ENCODE data around the gene SEMA4G.

The SEMA4G gene

DNA sequence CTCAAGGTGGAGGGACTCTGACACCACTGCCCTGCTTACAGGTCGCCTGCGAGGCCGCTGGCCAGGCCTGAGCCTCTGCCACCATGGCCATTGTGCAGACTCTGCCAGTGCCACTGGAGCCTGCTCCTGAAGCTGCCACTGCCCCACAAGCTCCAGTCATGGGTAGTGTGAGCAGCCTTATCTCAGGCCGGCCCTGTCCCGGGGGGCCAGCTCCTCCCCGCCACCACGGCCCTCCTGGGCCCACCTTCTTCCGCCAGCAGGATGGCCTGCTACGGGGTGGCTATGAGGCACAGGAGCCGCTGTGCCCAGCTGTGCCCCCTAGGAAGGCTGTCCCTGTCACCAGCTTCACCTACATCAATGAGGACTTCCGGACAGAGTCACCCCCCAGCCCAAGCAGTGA, 33.2 kb downstream of the SEMA4G start (continued):
- TF ChIP-seq, protein P1, sequence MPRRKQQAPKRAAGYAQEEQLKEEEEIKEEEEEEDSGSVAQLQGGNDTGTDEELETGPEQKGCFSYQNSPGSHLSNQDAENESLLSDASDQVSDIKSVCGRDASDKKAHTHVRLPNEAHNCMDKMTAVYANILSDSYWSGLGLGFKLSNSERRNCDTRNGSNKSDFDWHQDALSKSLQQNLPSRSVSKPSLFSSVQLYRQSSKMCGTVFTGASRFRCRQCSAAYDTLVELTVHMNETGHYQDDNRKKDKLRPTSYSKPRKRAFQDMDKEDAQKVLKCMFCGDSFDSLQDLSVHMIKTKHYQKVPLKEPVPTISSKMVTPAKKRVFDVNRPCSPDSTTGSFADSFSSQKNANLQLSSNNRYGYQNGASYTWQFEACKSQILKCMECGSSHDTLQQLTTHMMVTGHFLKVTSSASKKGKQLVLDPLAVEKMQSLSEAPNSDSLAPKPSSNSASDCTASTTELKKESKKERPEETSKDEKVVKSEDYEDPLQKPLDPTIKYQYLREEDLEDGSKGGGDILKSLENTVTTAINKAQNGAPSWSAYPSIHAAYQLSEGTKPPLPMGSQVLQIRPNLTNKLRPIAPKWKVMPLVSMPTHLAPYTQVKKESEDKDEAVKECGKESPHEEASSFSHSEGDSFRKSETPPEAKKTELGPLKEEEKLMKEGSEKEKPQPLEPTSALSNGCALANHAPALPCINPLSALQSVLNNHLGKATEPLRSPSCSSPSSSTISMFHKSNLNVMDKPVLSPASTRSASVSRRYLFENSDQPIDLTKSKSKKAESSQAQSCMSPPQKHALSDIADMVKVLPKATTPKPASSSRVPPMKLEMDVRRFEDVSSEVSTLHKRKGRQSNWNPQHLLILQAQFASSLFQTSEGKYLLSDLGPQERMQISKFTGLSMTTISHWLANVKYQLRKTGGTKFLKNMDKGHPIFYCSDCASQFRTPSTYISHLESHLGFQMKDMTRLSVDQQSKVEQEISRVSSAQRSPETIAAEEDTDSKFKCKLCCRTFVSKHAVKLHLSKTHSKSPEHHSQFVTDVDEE (CRISPR knock-in tag; IDR thresholded peaks at IDR 0.05): no peak
- TF ChIP-seq CSDC2 (CRISPR knock-in tag; IDR thresholded peaks at IDR 0.05) (no peak), BACH2 (CRISPR knock-in tag; IDR thresholded peaks at IDR 0.05; ENCODE audit: borderline replicate concordance) (no peak), OSR1 (CRISPR knock-in tag; IDR thresholded peaks at IDR 0.05) (no peak), ZNF70 (CRISPR knock-in tag; IDR thresholded peaks at IDR 0.05) (no peak)

DNA sequence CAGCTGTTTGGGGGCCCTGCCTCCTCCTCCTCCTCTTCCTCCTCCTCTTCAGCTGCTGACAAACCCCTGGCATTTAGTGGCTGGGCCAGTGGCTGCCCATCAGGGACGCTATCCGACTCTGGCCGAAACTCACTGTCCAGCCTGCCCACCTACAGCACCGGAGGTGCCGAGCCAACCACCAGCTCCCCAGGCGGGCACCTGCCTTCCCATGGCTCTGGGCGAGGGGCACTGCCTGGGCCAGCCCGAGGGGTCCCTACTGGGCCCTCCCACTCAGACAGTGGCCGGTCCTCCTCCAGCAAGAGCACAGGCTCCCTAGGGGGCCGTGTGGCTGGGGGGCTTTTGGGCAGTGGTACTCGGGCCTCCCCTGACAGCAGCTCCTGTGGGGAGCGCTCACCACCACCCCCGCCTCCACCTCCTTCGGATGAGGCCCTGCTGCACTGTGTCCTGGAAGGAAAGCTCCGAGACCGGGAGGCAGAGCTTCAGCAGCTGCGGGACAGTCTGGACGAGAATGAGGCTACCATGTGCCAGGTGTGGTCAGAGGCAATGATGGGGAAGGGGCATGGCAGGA, 34.4 kb downstream of the SEMA4G start:
- TF ChIP-seq PATZ1 (CRISPR knock-in tag; IDR thresholded peaks at IDR 0.05; ENCODE audit: borderline replicate concordance) (no peak), ZNF8 (CRISPR knock-in tag; IDR thresholded peaks at IDR 0.05) (no peak), ZFP3 (CRISPR knock-in tag; IDR thresholded peaks at IDR 0.05) (no peak), CSDC2 (CRISPR knock-in tag; IDR thresholded peaks at IDR 0.05) (no peak), ISL1 (CRISPR knock-in tag; IDR thresholded peaks at IDR 0.05) (no peak), SNAI2 (CRISPR knock-in tag; IDR thresholded peaks at IDR 0.05) (no peak)
- no peak for ATAC-seq

DNA sequence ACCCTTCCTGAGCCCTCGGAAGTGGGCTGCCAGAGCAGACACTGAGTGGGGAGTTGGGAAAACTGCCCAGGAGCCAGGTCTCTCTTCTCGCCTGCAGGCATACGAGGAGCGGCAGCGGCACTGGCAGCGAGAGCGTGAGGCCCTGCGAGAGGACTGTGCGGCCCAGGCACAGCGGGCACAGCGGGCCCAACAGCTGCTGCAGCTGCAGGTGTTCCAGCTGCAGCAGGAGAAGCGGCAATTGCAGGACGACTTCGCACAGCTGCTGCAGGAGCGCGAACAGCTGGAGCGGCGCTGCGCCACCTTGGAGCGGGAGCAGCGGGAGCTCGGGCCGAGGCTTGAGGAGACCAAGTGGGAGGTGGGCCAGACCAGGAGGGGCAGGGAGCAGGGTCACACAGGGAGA, 36.1 kb downstream of the SEMA4G start:
- no peak for ATAC-seq
- no peak for TF ChIP-seq BACH2 (CRISPR knock-in tag; IDR thresholded peaks at IDR 0.05; ENCODE audit: borderline replicate concordance)
- no peak for TF ChIP-seq TOX (CRISPR knock-in tag; IDR thresholded peaks at IDR 0.05; ENCODE audit: borderline replicate concordance)
- TF ChIP-seq CREB5 (CRISPR knock-in tag; IDR thresholded peaks at IDR 0.05; ENCODE audit: low read depth): no peak
- no peak for TF ChIP-seq PATZ1 (CRISPR knock-in tag; IDR thresholded peaks at IDR 0.05; ENCODE audit: borderline replicate concordance)
- TF ChIP-seq ZNF565 (CRISPR knock-in tag; conservative IDR thresholded peaks at IDR 0.05; ENCODE audit: low read depth): no peak
- TF ChIP-seq ZFP30 (CRISPR knock-in tag; IDR thresholded peaks at IDR 0.05): no peak

DNA sequence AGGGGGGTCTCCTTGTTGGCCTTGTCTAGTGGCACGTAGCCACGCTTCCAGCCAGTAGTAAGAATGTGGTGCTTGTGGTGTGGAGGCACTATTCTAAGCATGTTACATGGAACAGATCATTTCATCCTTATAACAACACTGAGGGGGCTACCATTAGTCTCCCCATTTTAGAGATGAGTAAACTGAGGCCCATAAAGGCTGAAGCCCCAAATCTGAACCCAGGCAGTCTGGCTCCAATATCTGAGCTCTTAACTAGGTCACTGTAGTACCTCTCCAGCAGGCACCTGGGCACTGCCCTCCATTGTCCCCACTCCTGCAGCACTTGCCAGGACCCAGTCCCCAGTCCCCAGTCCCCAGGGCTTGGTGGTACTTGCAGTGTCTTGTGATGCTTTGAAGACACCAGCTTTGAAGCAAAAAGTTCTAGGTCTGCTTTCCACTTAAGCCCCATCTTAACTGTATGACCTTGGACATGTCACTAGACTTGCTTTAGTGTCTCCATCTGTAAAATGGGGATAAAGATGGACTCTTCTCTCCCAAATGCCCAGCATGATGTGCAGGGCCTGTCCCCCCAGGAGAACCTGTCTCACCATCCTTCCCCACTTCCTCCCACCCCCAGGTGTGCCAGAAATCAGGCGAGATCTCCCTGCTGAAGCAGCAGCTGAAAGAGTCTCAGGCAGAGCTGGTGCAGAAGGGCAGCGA, 36.7 kb downstream of the SEMA4G start:
- no peak for ATAC-seq
- TF ChIP-seq PATZ1 (CRISPR knock-in tag; IDR thresholded peaks at IDR 0.05; ENCODE audit: borderline replicate concordance): no peak
- TF ChIP-seq, protein P1 (CRISPR knock-in tag; IDR thresholded peaks at IDR 0.05): no peak
- no peak for TF ChIP-seq CSDC2 (CRISPR knock-in tag; IDR thresholded peaks at IDR 0.05)
- no peak for TF ChIP-seq ISL1 (CRISPR knock-in tag; IDR thresholded peaks at IDR 0.05)
- TF ChIP-seq ZNF565 (CRISPR knock-in tag; conservative IDR thresholded peaks at IDR 0.05; ENCODE audit: low read depth): no peak
- TF ChIP-seq BACH2 (CRISPR knock-in tag; IDR thresholded peaks at IDR 0.05; ENCODE audit: borderline replicate concordance): no peak
- no peak for TF ChIP-seq ZC3H10 (CRISPR knock-in tag; IDR thresholded peaks at IDR 0.05)
- no peak for TF ChIP-seq RARB (CRISPR knock-in tag; IDR thresholded peaks at IDR 0.05)
- TF ChIP-seq ZFP30 (CRISPR knock-in tag; IDR thresholded peaks at IDR 0.05): no peak
- no peak for TF ChIP-seq SNAI2 (CRISPR knock-in tag; IDR thresholded peaks at IDR 0.05)
- no peak for TF ChIP-seq ARNTL (CRISPR knock-in tag; IDR thresholded peaks at IDR 0.05; ENCODE audit: borderline replicate concordance, low read depth)
- TF ChIP-seq TCF4 (CRISPR knock-in tag; IDR thresholded peaks at IDR 0.05; ENCODE audit: borderline replicate concordance): no peak
- no peak for TF ChIP-seq ZNF70 (CRISPR knock-in tag; IDR thresholded peaks at IDR 0.05)
- no peak for TF ChIP-seq OSR1 (CRISPR knock-in tag; IDR thresholded peaks at IDR 0.05)
- no peak for TF ChIP-seq CSRNP3 (CRISPR knock-in tag; IDR thresholded peaks at IDR 0.05)

All from SK-N-SH treated with all-trans-retinoic acid at 6 μM for 48 hours (cell line).